HG03196 (cell line): ENCODE results near the gene NEU4.
"Not testable (repeated sequence)": the region's sequence is repeated elsewhere in the genome, so short reads cannot be mapped to it uniquely, and the experiment has no call there.

ENCODE experiments used
- ATAC-seq: cut with Tn5 transposase; IDR thresholded peaks from one replicate; pipeline ENCODE4 v1.9.1; 2021; ENCODE audit not compliant: unreplicated experiment

NEU4 gene

GRCh38 chr2:241798631-241799521, 10.1 kb upstream of the NEU4 start:
- no peak for ATAC-seq

GRCh38 chr2:241799522-241800197, 9.3 kb upstream of the NEU4 start:
- ATAC-seq = no peak

GRCh38 chr2:241800198-241800903, 8.6 kb upstream of the NEU4 start:
- not testable (repeated sequence) for ATAC-seq

GRCh38 chr2:241801611-241802420, 7.2 kb upstream of the NEU4 start:
- no peak for ATAC-seq

GRCh38 chr2:241802421-241803318, 6.3 kb upstream of the NEU4 start:
- ATAC-seq = no peak

GRCh38 chr2:241803387-241804325, 5.3 kb upstream of the NEU4 start:
- no peak for ATAC-seq

- no peak for ATAC-seq
Observed at GRCh38 chr2:241804326-241805229, 4.4 kb upstream of the NEU4 start.

GRCh38 chr2:241806217-241806616, 2.8 kb upstream of the NEU4 start:
- not testable (repeated sequence) for ATAC-seq

- no peak for ATAC-seq
Observed at GRCh38 chr2:241808051-241808720, 807 bp upstream of the NEU4 start.

GRCh38 chr2:241809383-241810306, 652 bp downstream of the NEU4 start:
- no peak for ATAC-seq

GRCh38 chr2:241810307-241811200, 1.6 kb downstream of the NEU4 start:
- ATAC-seq = no peak

GRCh38 chr2:241811201-241811951, 2.4 kb downstream of the NEU4 start:
- no peak for ATAC-seq

- ATAC-seq = no peak
Observed at GRCh38 chr2:241811952-241812729, 3.1 kb downstream of the NEU4 start.
